Measurements from ENCODE around the gene CRTC2.

The CRTC2 gene

GRCh38 chr1:153945131-153945794 lies 13.1 kb downstream of the CRTC2 start:
- peak; percentile 53 for DNase-seq

GRCh38 chr1:153944827-153945117 lies 13.6 kb downstream of the CRTC2 start:
- DNase-seq: no peak

DNA sequence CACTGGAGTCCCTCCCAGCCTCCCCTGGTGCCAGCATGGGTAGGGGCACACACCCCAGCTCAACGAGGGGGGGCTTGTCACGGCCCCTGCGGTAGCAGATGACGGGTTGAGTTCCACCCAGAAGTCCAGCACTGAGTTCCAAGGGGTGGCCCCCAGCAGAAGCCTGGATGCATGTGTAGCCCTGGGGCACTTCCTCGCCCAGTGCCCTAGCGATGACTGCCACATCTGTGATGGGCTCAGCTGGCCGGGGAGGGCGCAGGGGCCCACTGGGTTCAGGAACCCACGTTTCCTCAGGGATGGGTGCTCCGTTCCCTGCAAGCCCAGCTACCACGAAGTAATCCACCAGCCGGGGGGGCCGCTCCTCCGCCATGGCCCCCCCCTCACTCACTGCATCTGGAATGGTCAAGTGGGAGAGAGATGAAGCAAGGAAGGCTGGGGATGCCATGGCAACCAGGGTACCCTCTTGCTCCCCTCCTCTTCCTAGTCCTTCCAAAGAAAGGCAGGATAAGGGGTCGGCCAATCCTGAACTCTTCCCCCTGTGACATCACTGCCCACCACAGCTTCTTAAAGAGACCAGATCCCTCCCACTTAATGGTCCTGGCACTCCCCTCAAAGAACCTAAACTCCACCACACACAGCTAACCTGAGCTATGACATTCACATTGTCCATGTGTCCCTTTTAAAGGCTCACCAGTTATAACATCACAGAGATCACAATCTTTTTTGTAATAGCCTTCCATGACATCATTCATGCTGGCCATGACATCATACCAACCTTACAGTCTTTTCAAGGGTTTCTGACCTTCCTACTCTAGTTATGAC lies 14.2 kb downstream of the CRTC2 start:
- no peak for DNase-seq

GRCh38 chr1:153942766-153943549 lies 15.5 kb downstream of the CRTC2 start:
- DNase-seq: peak; percentile 15

GRCh38 chr1:153941826-153942725 lies 16.3 kb downstream of the CRTC2 start:
- peak; percentile 17 for DNase-seq

- DNase-seq: no peak
Observed at GRCh38 chr1:153940756-153941155, 17.7 kb downstream of the CRTC2 start.

- DNase-seq: no peak
Observed at GRCh38 chr1:153939476-153939875, 18.9 kb downstream of the CRTC2 start.

DNA sequence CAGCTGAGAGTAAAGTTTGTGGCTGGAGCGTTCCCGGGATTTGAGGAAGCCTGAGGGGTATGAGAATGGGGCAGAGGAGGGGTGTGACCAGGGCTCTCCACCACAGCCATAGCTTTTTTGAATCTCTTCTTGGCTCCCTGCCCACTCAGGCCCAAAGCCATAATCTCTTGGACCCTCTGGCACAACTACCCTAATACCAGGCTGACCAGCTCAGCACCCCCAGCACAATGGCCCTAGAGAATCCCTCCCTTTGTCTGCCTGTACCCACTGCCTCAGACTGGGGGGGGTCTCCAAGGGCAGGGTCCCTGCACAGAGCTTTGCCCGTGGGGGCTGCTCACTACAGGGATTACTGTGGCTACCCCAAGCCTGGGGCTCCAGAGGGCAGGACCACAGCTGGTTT lies 19.4 kb downstream of the CRTC2 start:
- DNase-seq: no peak

GRCh38 chr1:153937331-153937730 lies 21.1 kb downstream of the CRTC2 start:
- no peak for DNase-seq

GRCh38 chr1:153936011-153936802 lies 22.2 kb downstream of the CRTC2 start:
- no peak for DNase-seq

GRCh38 chr1:153934746-153935145 lies 23.7 kb downstream of the CRTC2 start:
- no peak for DNase-seq

DNA sequence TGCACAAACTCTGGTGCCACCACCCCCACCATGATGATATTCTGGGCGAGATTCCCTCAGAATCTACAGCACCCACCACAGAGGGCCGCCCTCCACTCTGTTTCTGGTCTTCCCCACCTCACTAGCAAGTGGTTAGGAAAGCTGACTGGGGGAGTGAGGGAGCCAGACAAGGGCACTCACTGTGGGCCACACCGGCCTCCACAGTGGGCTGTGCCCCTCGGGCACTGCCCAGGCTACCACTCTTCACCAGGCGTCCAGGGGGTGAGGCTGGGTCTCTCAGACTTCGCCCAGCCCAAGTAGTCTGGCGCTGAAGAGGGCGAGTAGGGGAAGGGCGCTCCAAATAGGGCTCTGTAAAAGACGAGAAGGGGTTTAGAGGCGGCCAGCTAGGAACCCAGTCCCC lies 24.5 kb downstream of the CRTC2 start:
- no peak for DNase-seq

DNA sequence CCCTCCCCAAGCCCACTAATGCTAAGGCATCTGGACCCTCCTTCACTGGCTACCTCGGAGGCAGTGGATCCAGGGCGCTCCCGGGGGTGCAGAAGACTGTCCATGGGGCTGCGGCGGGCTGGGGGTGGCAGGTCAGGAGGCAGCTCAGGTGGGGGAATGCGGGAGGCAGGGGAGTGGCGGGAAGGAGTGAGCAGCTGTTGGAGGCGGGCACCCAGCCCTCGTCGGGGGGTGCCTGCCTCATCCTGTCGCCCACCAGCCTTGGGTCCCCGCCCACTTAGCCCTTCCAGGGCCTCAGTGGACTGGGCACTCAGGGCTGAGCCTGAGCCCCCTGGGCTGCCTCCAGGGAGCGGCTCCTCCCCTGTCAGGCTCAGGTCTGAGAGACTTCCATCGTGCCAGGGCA lies 25.0 kb downstream of the CRTC2 start:
- no peak for DNase-seq

- DNase-seq: no peak
Observed at GRCh38 chr1:153932156-153933131, 26.0 kb downstream of the CRTC2 start.

- DNase-seq: peak; percentile 19
Observed at GRCh38 chr1:153929981-153930948, 28.1 kb downstream of the CRTC2 start.

- DNase-seq: no peak
Observed at GRCh38 chr1:153929426-153929825, 29.0 kb downstream of the CRTC2 start.

DNA sequence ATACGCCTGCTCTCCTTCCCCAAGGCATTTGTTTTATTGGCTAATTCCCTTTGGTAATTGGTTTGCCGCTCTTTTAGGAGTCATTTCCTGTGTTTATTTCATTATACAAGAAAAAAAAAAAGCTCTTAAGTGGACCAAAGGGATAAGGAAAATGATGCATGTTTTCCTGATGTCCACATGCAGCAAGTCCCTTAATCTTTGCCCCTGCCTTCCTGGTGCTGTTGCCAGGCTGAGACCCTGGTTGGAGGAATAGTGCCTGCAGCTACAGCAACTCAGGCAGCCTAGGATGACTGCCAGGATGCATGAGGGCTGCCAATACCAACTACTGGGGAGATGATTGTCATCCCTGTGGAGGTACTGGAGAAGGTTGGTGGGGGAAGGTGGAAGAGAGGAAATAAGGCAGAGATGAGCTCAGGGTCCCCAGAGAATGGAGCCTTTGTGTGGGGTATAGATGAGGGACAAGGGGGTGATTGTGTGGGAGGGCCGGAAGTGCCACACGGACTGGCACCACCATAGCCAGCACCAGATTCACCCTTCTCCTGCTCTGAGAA lies 29.5 kb downstream of the CRTC2 start:
- peak; percentile 24 for DNase-seq

GRCh38 chr1:153928245-153928644 lies 30.2 kb downstream of the CRTC2 start:
- DNase-seq: peak; percentile 1

DNA sequence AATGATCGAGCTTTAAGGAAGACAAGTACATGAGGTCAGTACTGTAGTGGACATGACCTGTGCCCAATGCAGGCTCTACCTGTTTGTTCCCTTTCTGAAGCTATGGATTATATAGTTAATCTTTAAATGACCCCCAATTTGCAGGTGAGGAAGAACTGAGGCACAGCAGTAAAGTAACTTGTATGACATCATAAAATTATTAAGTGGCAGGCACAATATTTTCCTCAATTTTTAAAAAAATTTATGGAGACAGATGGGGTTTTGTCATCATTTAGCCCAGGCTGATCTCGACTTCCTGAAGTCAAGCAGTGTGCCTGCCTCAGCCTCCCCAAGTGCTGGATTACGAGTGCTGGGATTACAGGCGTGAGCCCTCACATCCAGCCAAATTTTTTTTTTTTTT lies 32.0 kb downstream of the CRTC2 start:
- DNase-seq: no peak
